Astrocyte of the cerebellum (primary cell): ENCODE measurements around the gene PRPSAP2.
A peak's percentile ranks its signal among the peaks of the same experiment; 100 is the strongest.
"Not testable (repeated sequence)": the region's sequence is repeated elsewhere in the genome, so short reads cannot be mapped to it uniquely, and the experiment has no call there.

Source experiments
- DNase-seq: peaks from one replicate; pipeline ENCODE4 v3.0.0-alpha.2; 2011; ENCODE audit warnings: low read depth
- H3K4me3 ChIP-seq: 2 replicates; pipeline ENCODE4 v1.5.1; 2011; ENCODE audit warnings: mild to moderate bottlenecking, low read depth, low read length, moderate library complexity
- CTCF ChIP-seq: IDR thresholded peaks from 2 replicates; pipeline ENCODE4 v1.5.1; 2012; ENCODE audit warnings: low read length, low read depth, moderate library complexity, mild to moderate bottlenecking; ENCODE audit errors: missing control alignments
- in situ Hi-C: cut with HindIII; loops from 2 replicates; pipeline ENCODE4 v1.10.0; 2017; ENCODE audit warnings: low sequenced_read_pairs

The PRPSAP2 gene, protein sequence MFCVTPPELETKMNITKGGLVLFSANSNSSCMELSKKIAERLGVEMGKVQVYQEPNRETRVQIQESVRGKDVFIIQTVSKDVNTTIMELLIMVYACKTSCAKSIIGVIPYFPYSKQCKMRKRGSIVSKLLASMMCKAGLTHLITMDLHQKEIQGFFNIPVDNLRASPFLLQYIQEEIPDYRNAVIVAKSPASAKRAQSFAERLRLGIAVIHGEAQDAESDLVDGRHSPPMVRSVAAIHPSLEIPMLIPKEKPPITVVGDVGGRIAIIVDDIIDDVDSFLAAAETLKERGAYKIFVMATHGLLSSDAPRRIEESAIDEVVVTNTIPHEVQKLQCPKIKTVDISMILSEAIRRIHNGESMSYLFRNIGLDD

GRCh38 chr17:18857864-18858566, at the start of gene PRPSAP2:
PRPSAP2 (plus strand) TSS chr17:18858131; CDS start chr17:18865834, 7,703 bp downstream.
- peak within 1 kb of the TSS; percentile 70 for H3K4me3 ChIP-seq
- no peak for TF ChIP-seq CTCF
- in situ Hi-C loops, result no loop called here
- peak; percentile 70 for DNase-seq

GRCh38 chr17:18815924-18816323, 42.0 kb upstream of the PRPSAP2 start:
- in situ Hi-C loops, DNase-seq, H3K4me3 ChIP-seq: not testable (repeated sequence)

GRCh38 chr17:18816489-18817371, 41.2 kb upstream of the PRPSAP2 start:
- H3K4me3 ChIP-seq, in situ Hi-C loops: not testable (repeated sequence)
- DNase-seq, result peak; percentile 68
- peak; percentile 49 for TF ChIP-seq CTCF

- H3K4me3 ChIP-seq, DNase-seq, in situ Hi-C loops: not testable (repeated sequence)
These were observed 36.5 kb upstream of the PRPSAP2 start for GRCh38 chr17:18821430-18821829.

DNA sequence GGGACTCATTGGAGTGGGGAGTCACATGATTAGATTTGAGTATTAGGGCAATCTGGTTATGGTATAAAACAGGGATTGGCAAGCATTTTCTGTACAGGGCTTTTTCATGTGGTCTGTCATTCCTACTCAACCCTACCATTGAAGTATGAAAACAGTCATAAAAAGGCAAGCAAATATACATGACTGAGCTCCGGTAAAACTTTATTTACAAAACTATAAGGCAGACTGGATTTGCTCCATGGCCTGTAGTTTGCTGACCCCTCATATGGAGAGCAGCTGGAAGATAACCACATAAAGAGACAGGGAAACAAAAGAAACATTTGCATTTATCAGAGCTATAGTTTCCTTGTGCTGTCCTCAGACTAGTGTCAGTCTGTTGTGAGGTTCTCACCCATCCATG, 30.3 kb upstream of the PRPSAP2 start:
- H3K4me3 ChIP-seq, in situ Hi-C loops, DNase-seq: not testable (repeated sequence)

- in situ Hi-C loops, result no loop called here
- DNase-seq, result no peak
- TF ChIP-seq CTCF, result no peak
- H3K4me3 ChIP-seq, result no peak overlapping the region
These were observed 9.4 kb upstream of the PRPSAP2 start for GRCh38 chr17:18848501-18848900.

GRCh38 chr17:18850679-18851078, 7.3 kb upstream of the PRPSAP2 start:
- in situ Hi-C loops, result no loop called here

More at GRCh38 chr17:18850679-18851078, 7.3 kb upstream of the PRPSAP2 start:
- H3K4me3 ChIP-seq, result no peak overlapping the region
- no peak for DNase-seq
- no peak for TF ChIP-seq CTCF
